HUES64 (cell line): ENCODE data around the gene RBMX.

ENCODE experiments used
- H3K27ac ChIP-seq: 2 replicates; pipeline ENCODE4 v1.7.0; 2013; ENCODE audit warnings: low read depth, low read length, inconsistent platforms
- H3K27me3 ChIP-seq: 2 replicates; pipeline ENCODE4 v1.6.1; 2013; ENCODE audit warnings: mild to moderate bottlenecking, low read length; ENCODE audit not compliant: insufficient read depth
- H3K36me3 ChIP-seq: 2 replicates; pipeline ENCODE4 v1.6.1; 2013; ENCODE audit warnings: mild to moderate bottlenecking, low read length; ENCODE audit not compliant: insufficient read depth
- H3K4me1 ChIP-seq: 2 replicates; pipeline ENCODE4 v1.6.1; 2013; ENCODE audit warnings: mild to moderate bottlenecking, low read length, moderate library complexity; ENCODE audit not compliant: insufficient read depth
- H3K4me3 ChIP-seq: 2 replicates; pipeline ENCODE4 v1.5.1; 2013; ENCODE audit warnings: mild to moderate bottlenecking, low read length, moderate library complexity
- H3K9ac ChIP-seq: 2 replicates; pipeline ENCODE4 v1.6.1; 2013; ENCODE audit warnings: mild to moderate bottlenecking, low read depth, low read length
- H3K9me3 ChIP-seq: 2 replicates; pipeline ENCODE4 v1.6.1; 2013; ENCODE audit warnings: low read depth, low read length; ENCODE audit not compliant: insufficient read depth
- WGBS: fragments of 150-250, 120-280 bp; methylation state at CpG from one replicate; pipeline ENCODE4 v1.1.7; 2013; ENCODE audit warnings: missing lambda C conversion rate; 5-methylcytosine and 5-hydroxymethylcytosine counted together

Gene RBMX

DNA sequence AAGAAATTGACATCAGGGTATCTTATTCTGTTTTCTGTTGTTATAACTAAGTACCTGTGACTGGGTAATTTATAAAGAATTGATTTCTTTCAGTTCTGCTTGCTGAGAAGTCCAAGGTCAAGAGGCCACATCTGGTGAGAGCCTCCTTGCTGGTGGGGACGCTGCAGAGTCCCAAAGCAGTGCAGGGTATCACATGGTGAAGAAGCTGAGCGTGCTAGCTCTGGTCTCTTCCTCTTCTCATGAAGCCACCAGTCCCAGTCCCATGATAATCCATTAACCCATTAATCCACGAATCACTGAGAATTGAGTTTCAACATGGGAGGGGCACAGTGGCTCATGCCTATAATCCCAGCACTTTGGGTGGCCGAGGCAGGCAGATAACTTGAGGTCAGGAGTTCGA, 18.0 kb downstream of the RBMX start:
- Histone ChIP-seq H3K27ac (no peak overlapping the region), H3K4me1 (no peaks in the 10 kb centered on the region), H3K9ac (no peak overlapping the region), H3K27me3 (no peaks in the 10 kb centered on the region), H3K36me3 (peaks cover 60% of the 10 kb centered on the region), H3K4me3 (no peak overlapping the region), H3K9me3 (no peaks in the 10 kb centered on the region)
- whole genome bisulfite sequencing = 97% methylated on average over 5 of the region's 5 CpGs

DNA sequence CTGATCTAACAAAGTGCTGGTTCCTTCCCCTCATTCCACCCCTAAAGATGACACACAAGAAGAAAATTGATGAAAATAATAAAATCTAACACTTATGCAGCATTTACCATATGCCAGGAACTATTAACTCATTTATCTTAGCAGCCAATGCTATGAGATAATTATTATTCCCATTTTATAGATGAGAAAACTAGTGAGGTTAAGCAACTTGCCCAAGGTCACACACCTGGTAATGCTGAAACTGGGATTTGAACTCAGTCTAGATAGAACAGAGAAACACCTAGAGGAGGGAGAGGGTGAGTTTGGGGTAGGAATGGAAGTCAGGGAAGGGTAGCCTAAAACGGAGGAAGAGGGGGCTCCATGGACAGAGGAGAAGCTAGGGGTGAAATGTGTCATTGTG, 18.6 kb downstream of the RBMX start:
- 70% methylated on average over 1 of the region's 1 CpG for WGBS
- H3K9me3 ChIP-seq = no peaks in the 10 kb centered on the region
- H3K9ac ChIP-seq = no peak overlapping the region
- no peaks in the 10 kb centered on the region for H3K27me3 ChIP-seq
- H3K27ac ChIP-seq = no peak overlapping the region
- peaks cover 54% of the 10 kb centered on the region for H3K36me3 ChIP-seq
- H3K4me1 ChIP-seq = no peaks in the 10 kb centered on the region
- H3K4me3 ChIP-seq = no peak overlapping the region

GRCh38 chrX:136858007-136858756, 22.3 kb downstream of the RBMX start:
- whole genome bisulfite sequencing = 93% methylated on average over 4 of the region's 4 CpGs
- Histone ChIP-seq H3K27me3 (no peaks in the 10 kb centered on the region), H3K4me3 (no peak overlapping the region), H3K9me3 (no peaks in the 10 kb centered on the region), H3K9ac (no peak overlapping the region), H3K27ac (no peak overlapping the region), H3K36me3 (peaks cover 35% of the 10 kb centered on the region), H3K4me1 (no peaks in the 10 kb centered on the region)

GRCh38 chrX:136856551-136856950, 24.0 kb downstream of the RBMX start:
- Histone ChIP-seq H3K27ac (no peak overlapping the region), H3K9ac (no peak overlapping the region)
- 95% methylated on average over 6 of the region's 6 CpGs for WGBS

DNA sequence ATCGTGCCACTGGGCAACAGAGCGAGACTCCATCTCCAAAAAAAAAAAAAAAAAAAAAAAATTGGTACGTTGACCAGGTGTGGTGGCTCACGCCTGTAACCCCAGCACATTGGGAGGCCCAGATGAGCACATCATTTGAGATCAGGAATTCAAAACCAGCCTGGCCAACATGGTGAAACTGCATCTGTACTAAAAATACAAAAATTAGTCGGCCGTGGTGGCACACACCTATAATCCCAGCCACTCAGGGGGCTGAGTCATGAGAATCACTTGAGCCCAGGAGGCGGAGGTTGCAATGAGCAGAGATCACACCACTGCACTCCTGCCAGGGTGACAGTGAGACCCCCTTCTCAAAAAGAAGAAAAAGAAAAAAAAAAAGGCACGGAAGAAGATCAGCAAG, 24.5 kb downstream of the RBMX start:
- H3K4me3 ChIP-seq = no peak overlapping the region
- H3K36me3 ChIP-seq = peaks cover 25% of the 10 kb centered on the region; the same call in 1 of the 2 replicates
- H3K27me3 ChIP-seq = no peaks in the 10 kb centered on the region
- H3K9me3 ChIP-seq = no peaks in the 10 kb centered on the region
- WGBS = 92% methylated on average over 6 of the region's 8 CpGs
- H3K27ac ChIP-seq = no peak overlapping the region
- H3K9ac ChIP-seq = no peak overlapping the region
- no peaks in the 10 kb centered on the region for H3K4me1 ChIP-seq

More at GRCh38 chrX:136856551-136856950, 24.0 kb downstream of the RBMX start:
- Histone ChIP-seq H3K36me3 (peaks cover 27% of the 10 kb centered on the region), H3K4me1 (no peaks in the 10 kb centered on the region), H3K9me3 (no peaks in the 10 kb centered on the region), H3K27me3 (no peaks in the 10 kb centered on the region), H3K4me3 (no peak overlapping the region)

DNA sequence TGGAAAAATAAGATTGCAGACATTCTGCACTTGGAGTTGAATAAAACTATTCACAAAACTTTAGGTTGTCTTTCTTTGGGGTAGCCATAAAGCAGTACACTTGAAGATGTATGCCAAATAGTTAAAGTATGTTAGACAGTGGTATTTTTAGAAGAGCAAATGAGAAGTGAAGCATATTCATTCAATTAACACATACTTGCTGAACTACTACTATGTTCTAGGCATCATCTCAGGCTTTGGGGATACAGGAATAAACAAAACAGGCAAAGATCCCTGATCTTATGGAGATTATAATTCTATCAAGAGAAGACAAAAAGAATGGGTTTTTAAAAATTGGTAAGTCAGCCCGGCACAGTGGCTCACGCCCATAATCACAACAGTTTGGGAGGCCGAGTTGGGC, 29.0 kb downstream of the RBMX start:
- Histone ChIP-seq H3K4me3 (no peak overlapping the region), H3K4me1 (no peaks in the 10 kb centered on the region), H3K27ac (no peak overlapping the region), H3K27me3 (no peaks in the 10 kb centered on the region), H3K9me3 (no peaks in the 10 kb centered on the region), H3K9ac (no peak overlapping the region), H3K36me3 (peaks cover 25% of the 10 kb centered on the region)
- 97% methylated on average over 3 of the region's 3 CpGs for WGBS

DNA sequence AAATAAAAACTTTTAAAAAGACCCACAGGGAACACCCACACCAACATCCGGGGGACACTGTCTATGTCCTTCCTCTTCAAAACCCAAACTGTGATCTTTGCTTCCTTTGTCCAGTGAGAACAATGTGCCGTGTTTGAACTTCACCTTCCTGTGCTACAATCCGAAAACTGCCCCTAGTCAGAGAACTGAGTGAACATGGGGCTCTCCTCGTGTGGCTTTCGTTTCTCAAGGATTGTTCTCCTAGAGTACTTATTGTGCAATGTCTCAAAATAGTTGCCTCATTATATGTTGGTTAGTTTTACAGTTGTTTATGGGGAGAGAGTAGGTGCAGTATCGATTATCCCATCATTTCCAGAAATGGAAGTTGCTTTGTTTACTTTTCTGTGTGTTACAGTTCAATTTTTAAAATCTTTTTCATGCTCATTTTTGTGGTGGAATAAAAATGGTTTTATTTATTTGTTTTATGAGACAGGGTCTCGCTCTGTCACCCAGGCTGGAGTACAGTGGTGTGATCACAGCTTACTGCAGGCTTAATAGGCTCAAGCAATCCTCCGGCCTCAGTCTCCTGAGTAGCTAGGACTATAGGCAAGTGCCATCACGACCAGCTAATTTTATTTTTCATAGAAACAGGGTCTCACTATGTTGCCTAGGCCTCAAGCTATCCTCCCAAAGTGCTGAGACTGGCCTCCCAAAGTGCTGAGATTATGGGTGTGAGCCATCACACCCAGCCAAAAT, 29.9 kb downstream of the RBMX start:
- H3K36me3 ChIP-seq = peaks cover 25% of the 10 kb centered on the region
- H3K27ac ChIP-seq = no peak overlapping the region
- no peaks in the 10 kb centered on the region for H3K27me3 ChIP-seq
- H3K4me1 ChIP-seq = no peaks in the 10 kb centered on the region
- no peak overlapping the region for H3K4me3 ChIP-seq
- H3K9me3 ChIP-seq = no peaks in the 10 kb centered on the region
- H3K9ac ChIP-seq = no peak overlapping the region
- 94% methylated on average over 8 of the region's 9 CpGs for WGBS

DNA sequence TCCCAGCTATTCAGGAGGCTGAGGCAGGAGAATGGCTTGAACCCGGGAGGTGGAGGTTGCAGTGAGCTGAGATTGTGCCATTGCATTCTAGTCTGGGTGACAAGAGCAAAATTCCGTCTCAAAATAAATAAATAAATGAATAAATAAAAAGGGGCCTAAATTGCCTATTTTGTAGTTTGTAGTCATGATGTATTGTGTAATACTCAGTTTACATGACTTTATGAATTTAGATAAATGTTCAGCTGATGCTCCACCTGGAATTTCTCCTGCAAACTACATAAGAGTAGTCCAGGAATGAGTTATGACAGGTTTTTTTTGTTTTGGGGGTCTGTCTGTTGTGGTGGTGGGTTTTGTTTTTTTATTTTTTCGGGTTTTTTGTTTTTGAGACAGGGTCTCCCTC, 31.1 kb downstream of the RBMX start:
- 92% methylated on average over 1 of the region's 3 CpGs for WGBS
- peaks cover 29% of the 10 kb centered on the region for H3K36me3 ChIP-seq
- no peak overlapping the region for H3K9ac ChIP-seq

DNA sequence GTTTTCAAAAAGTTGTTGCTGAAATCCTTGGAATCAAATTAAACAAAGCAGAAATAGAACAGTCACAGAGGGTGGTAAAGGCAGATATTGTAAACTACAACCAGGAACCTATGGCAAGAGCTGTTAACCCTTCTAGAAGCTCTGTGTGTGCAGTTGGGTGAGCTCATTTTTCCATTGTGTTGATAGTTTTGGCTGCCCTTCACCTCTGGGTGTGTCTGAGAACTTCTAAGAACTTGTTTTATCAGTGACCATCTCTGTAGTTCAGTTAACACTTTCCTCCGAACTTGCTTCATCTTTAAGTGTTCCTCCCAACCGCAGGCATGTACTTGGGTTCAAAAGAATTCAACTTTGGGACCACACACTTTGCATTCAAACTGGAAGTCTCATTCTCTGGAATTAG, 32.7 kb downstream of the RBMX start:
- Histone ChIP-seq H3K4me3 (no peak overlapping the region), H3K9ac (no peak overlapping the region), H3K4me1 (no peaks in the 10 kb centered on the region), H3K36me3 (peaks cover 33% of the 10 kb centered on the region), H3K9me3 (no peaks in the 10 kb centered on the region), H3K27ac (no peak overlapping the region), H3K27me3 (no peaks in the 10 kb centered on the region)
- 97% methylated on average over 2 of the region's 2 CpGs for WGBS

More for the DNA sequence above, 31.1 kb downstream of the RBMX start:
- Histone ChIP-seq H3K4me3 (no peak overlapping the region), H3K27ac (no peak overlapping the region), H3K4me1 (no peaks in the 10 kb centered on the region), H3K27me3 (no peaks in the 10 kb centered on the region), H3K9me3 (no peaks in the 10 kb centered on the region)

- 100% methylated on average over 1 of the region's 1 CpG for WGBS
- Histone ChIP-seq H3K36me3 (peaks cover 8% of the 10 kb centered on the region), H3K4me1 (no peaks in the 10 kb centered on the region), H3K27ac (no peak overlapping the region), H3K9me3 (no peaks in the 10 kb centered on the region), H3K9ac (no peak overlapping the region), H3K27me3 (no peaks in the 10 kb centered on the region), H3K4me3 (no peak overlapping the region)
These were observed 41.3 kb downstream of the RBMX start for GRCh38 chrX:136839196-136839595.

DNA sequence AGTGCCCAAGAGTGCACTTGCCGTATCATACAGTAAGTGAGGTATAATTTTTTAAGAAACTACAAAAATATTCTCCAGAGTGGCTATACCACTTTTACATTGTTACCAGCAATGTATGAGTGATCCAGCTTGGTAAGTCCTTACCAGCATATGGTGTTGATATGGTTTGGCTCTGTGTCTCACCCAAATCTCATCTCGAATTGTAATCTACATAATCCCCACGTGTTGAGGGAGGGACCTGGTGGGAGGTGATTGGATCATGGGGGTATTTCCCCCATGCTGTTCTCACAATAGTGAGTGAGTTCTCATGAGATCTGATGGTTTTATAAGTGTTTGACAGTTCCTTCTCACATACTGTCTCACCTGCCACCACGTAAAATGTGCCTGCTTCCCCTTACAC, 44.8 kb downstream of the RBMX start:
- H3K27ac ChIP-seq = no peak overlapping the region
- H3K36me3 ChIP-seq = no peaks in the 10 kb centered on the region
- no peaks in the 10 kb centered on the region for H3K9me3 ChIP-seq
- 100% methylated on average over 1 of the region's 4 CpGs for WGBS
- H3K9ac ChIP-seq = no peak overlapping the region
- H3K4me1 ChIP-seq = no peaks in the 10 kb centered on the region
- no peak overlapping the region for H3K4me3 ChIP-seq
- H3K27me3 ChIP-seq = no peaks in the 10 kb centered on the region
